ENCODE data around the gene TAOK1.
A peak's percentile ranks its signal among the peaks of the same experiment; 100 is the strongest.

GRCh38 chr17:29444589-29444988 lies 54.4 kb downstream of the TAOK1 start:
- TF ChIP-seq ZSCAN30 (tag by site-specific recombination; IDR thresholded peaks at IDR 0.05) (no peak), ZNF157 (tag by site-specific recombination; IDR thresholded peaks at IDR 0.05) (no peak), ZNF776 (tag by site-specific recombination; IDR thresholded peaks at IDR 0.05; ENCODE audit: borderline replicate concordance) (no peak), WT1 (tag by site-specific recombination; IDR thresholded peaks at IDR 0.05) (no peak), GLI4 (tag by site-specific recombination; IDR thresholded peaks at IDR 0.05) (no peak), ZNF600 (tag by site-specific recombination; IDR thresholded peaks at IDR 0.05) (no peak), KLF8 (tag by site-specific recombination; IDR thresholded peaks at IDR 0.05) (no peak), ZBTB17 (tag by site-specific recombination; IDR thresholded peaks at IDR 0.05) (peak; percentile 24; the same call in 1 of the 2 replicates)
- TF ChIP-seq, protein P1, sequence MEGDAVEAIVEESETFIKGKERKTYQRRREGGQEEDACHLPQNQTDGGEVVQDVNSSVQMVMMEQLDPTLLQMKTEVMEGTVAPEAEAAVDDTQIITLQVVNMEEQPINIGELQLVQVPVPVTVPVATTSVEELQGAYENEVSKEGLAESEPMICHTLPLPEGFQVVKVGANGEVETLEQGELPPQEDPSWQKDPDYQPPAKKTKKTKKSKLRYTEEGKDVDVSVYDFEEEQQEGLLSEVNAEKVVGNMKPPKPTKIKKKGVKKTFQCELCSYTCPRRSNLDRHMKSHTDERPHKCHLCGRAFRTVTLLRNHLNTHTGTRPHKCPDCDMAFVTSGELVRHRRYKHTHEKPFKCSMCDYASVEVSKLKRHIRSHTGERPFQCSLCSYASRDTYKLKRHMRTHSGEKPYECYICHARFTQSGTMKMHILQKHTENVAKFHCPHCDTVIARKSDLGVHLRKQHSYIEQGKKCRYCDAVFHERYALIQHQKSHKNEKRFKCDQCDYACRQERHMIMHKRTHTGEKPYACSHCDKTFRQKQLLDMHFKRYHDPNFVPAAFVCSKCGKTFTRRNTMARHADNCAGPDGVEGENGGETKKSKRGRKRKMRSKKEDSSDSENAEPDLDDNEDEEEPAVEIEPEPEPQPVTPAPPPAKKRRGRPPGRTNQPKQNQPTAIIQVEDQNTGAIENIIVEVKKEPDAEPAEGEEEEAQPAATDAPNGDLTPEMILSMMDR (tag by site-specific recombination; IDR thresholded peaks at IDR 0.05): no peak
- TF ChIP-seq, protein P2, sequence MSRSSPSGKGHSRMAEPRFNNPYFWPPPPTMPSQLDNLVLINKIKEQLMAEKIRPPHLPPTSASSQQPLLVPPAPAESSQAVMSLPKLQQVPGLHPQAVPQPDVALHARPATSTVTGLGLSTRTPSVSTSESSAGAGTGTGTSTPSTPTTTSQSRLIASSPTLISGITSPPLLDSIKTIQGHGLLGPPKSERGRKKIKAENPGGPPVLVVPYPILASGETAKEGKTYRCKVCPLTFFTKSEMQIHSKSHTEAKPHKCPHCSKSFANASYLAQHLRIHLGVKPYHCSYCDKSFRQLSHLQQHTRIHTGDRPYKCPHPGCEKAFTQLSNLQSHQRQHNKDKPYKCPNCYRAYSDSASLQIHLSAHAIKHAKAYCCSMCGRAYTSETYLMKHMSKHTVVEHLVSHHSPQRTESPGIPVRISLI (tag by site-specific recombination; IDR thresholded peaks at IDR 0.05): no peak

Measured in HEK293 (cell line).